Keratinocyte (primary cell): ENCODE data around the gene GPR180.

Source experiments
- EZH2 ChIP-seq: IDR thresholded peaks from one replicate; pipeline ENCODE4 v1.6.1; 2012; ENCODE audit warnings: inconsistent platforms, mild to moderate bottlenecking, low read length, moderate library complexity
- TF ChIP-seq, protein P1 (sequence below), 3 experiments: IDR thresholded peaks in 1 of 3; conservative IDR thresholded peaks in 1 of 3; optimal IDR thresholded peaks in 1 of 3; 2 replicates in 2 of 3; 3 replicates in 1 of 3; pipeline versions ENCODE3 to v1.5.1; 2011; ENCODE audit warnings: low read length in 3 of 3, mild to moderate bottlenecking in 3 of 3, moderate library complexity in 2 of 3, control low read depth in 1 of 3, inconsistent platforms in 1 of 3; ENCODE audit not compliant: insufficient read depth in 2 of 3; ENCODE audit errors: extremely low read depth in 1 of 3

DNA sequence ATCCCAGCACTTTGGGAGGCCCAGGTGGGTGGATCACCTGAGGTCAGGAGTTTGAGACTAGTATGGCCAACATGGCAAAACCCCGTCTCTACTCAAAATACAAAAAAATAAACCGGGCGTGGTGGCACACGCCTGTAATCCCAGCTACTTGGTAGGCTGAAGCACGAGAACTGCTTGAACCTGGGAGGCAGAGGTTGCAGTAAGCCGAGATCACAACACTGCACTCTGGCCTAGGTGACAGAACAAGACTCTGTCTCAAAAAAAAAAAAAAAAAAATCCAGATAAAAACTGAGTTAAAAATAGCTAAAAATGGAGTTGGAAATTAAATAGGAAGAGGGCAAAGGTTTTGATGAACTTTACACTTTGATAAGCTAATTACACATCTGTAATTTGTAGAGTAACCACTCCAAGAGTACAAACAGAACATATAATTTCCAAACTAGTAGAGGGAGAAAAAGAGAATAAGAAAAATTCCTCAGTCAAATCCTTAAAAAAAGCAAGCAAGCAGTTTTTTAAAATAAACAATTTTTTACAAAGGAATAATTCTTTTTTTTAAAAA is 16.0 kb upstream of the GPR180 start:
- TF ChIP-seq EZH2: no peak
- TF ChIP-seq, protein P1, sequence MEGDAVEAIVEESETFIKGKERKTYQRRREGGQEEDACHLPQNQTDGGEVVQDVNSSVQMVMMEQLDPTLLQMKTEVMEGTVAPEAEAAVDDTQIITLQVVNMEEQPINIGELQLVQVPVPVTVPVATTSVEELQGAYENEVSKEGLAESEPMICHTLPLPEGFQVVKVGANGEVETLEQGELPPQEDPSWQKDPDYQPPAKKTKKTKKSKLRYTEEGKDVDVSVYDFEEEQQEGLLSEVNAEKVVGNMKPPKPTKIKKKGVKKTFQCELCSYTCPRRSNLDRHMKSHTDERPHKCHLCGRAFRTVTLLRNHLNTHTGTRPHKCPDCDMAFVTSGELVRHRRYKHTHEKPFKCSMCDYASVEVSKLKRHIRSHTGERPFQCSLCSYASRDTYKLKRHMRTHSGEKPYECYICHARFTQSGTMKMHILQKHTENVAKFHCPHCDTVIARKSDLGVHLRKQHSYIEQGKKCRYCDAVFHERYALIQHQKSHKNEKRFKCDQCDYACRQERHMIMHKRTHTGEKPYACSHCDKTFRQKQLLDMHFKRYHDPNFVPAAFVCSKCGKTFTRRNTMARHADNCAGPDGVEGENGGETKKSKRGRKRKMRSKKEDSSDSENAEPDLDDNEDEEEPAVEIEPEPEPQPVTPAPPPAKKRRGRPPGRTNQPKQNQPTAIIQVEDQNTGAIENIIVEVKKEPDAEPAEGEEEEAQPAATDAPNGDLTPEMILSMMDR (optimal IDR thresholded peaks at IDR 0.05 in 1 of 3, IDR thresholded peaks at IDR 0.05 in 1 of 3, conservative IDR thresholded peaks at IDR 0.05 in 1 of 3; ENCODE audit: extremely low read depth in 1 of 3, insufficient read depth in 2 of 3, low read length in 3 of 3): no peak
